ENCODE data around the gene MLKL. TPM values are rescaled to one million over a fixed set of nuclear protein-coding genes. Genes with fewer than 3 reads are reported as not detected.

Gene MLKL
- total RNA-seq, 1 experiment from 2014 or later: 4.3 TPM

GRCh38 chr16:74652249-74652648 is 48.4 kb downstream of the MLKL start (continued):
- no peak for TF ChIP-seq PRDM15 (CRISPR knock-in tag; IDR thresholded peaks at IDR 0.05)
- TF ChIP-seq ZSCAN18 (CRISPR knock-in tag; IDR thresholded peaks at IDR 0.05): no peak
- no peak for TF ChIP-seq ZNF671 (CRISPR knock-in tag; IDR thresholded peaks at IDR 0.05)
- TF ChIP-seq ERG (CRISPR knock-in tag; IDR thresholded peaks at IDR 0.05): no peak
- no peak for TF ChIP-seq AFF4 (CRISPR knock-in tag; IDR thresholded peaks at IDR 0.05; ENCODE audit: borderline replicate concordance)
- no peak for TF ChIP-seq FOXK1 (CRISPR knock-in tag; IDR thresholded peaks at IDR 0.05)
- TF ChIP-seq ZNF121 (CRISPR knock-in tag; IDR thresholded peaks at IDR 0.05): no peak
- TF ChIP-seq ZNF317 (CRISPR knock-in tag; IDR thresholded peaks at IDR 0.05; ENCODE audit: borderline replicate concordance, low read depth): no peak
- no peak for TF ChIP-seq ZNF532 (CRISPR knock-in tag; IDR thresholded peaks at IDR 0.05; ENCODE audit: borderline replicate concordance)
- no peak for TF ChIP-seq SP1 (CRISPR knock-in tag; conservative IDR thresholded peaks at IDR 0.05)

GRCh38 chr16:74651841-74652240 is 48.8 kb downstream of the MLKL start:
- peak overlapping the region; percentile 5; the same call in 1 of the 2 replicates for H3K27ac Mint-ChIP-seq
- TF ChIP-seq FOXP1 (CRISPR knock-in tag; IDR thresholded peaks at IDR 0.05; ENCODE audit: borderline replicate concordance) (no peak), ATF2 (CRISPR knock-in tag; IDR thresholded peaks at IDR 0.05; ENCODE audit: borderline replicate concordance, low read depth) (no peak), ZNF425 (CRISPR knock-in tag; conservative IDR thresholded peaks at IDR 0.05) (no peak)

More at GRCh38 chr16:74651841-74652240, 48.8 kb downstream of the MLKL start:
- H3K27me3 Mint-ChIP-seq (ENCODE audit: low read depth): no peaks in the 10 kb centered on the region
- ChIA-PET POLR2A (no interaction called here), CTCF (interaction anchor here (1.0 to 1.8 kb wide), 4 partner anchors 15 to 211 kb away, joined by 3 to 11 read pairs (median 4); partner anchors contain the start of gene RFWD3)
- peaks cover 59% of the 10 kb centered on the region for H3K36me3 Mint-ChIP-seq
- no peak overlapping the region for H3K4me3 Mint-ChIP-seq
- H3K4me1 Mint-ChIP-seq: no peaks in the 10 kb centered on the region
- ATAC-seq: no peak
- no peak for DNase-seq (ENCODE audit: low spot score)
- no peaks in the 10 kb centered on the region for H3K9me3 Mint-ChIP-seq

Data from WTC11 (cell line).